Liver (tissue), 9 donors: ENCODE results near the gene CELSR2. TPM values are rescaled to one million over a fixed set of nuclear protein-coding genes. Genes with fewer than 3 reads are reported as not detected.

Experiments used
- DNase-seq: peaks from one replicate; pipeline ENCODE4 v3.0.0-alpha.2; 2017; ENCODE audit warnings: low spot score
- H3K27ac ChIP-seq, 2 donors: one replicate each; pipeline ENCODE4 v1.7.0; 2013; ENCODE audit warnings: inconsistent platforms in 2 of 2, low read length in 2 of 2, control low read depth in 1 of 2, low read depth in 1 of 2, mild to moderate bottlenecking in 1 of 2
- H3K27me3 ChIP-seq, 4 donors: one replicate each; pipeline versions ENCODE4 v1.6.1 to v1.7.0; 2013; ENCODE audit warnings: low read length in 3 of 4, inconsistent platforms in 1 of 4, mild to moderate bottlenecking in 1 of 4, moderate library complexity in 1 of 4; ENCODE audit not compliant: control insufficient read depth in 4 of 4, insufficient read depth in 4 of 4
- H3K36me3 ChIP-seq, 4 donors: one replicate each; pipeline versions ENCODE4 v1.6.1 to v1.7.0; 2013; ENCODE audit warnings: low read length in 3 of 4, mild to moderate bottlenecking in 3 of 4, low read depth in 1 of 4, moderate library complexity in 1 of 4; ENCODE audit not compliant: control insufficient read depth in 4 of 4, insufficient read depth in 3 of 4
- H3K4me1 ChIP-seq, 4 donors: one replicate each; pipeline versions ENCODE4 v1.6.1 to v1.7.0; 2013; ENCODE audit warnings: low read length in 3 of 4, mild to moderate bottlenecking in 3 of 4, moderate library complexity in 1 of 4; ENCODE audit not compliant: control insufficient read depth in 4 of 4, insufficient read depth in 4 of 4
- H3K4me3 ChIP-seq, 3 donors: one replicate each; pipeline versions ENCODE4 v1.6.1 to v1.7.0; 2013; ENCODE audit warnings: low read length in 3 of 3, control low read depth in 1 of 3, low read depth in 1 of 3, mild to moderate bottlenecking in 1 of 3
- H3K9ac ChIP-seq, 2 donors: one replicate each; pipeline ENCODE4 v1.7.0; 2013; ENCODE audit warnings: low read length in 2 of 2, mild to moderate bottlenecking in 2 of 2, moderate library complexity in 2 of 2, control low read depth in 1 of 2, low read depth in 1 of 2
- H3K9me3 ChIP-seq, 4 donors: one replicate each; pipeline versions ENCODE4 v1.6.1 to v1.7.0; 2013; ENCODE audit warnings: low read length in 3 of 4; ENCODE audit not compliant: control insufficient read depth in 4 of 4
- ATF3 ChIP-seq: IDR thresholded peaks from 2 replicates; pipeline ENCODE4 v1.6.1; 2016; ENCODE audit warnings: antibody characterized with exemption
- CTCF ChIP-seq: fragments of 150-350 bp; IDR thresholded peaks from 2 replicates; pipeline ENCODE4 v1.5.1; 2017; ENCODE audit warnings: improper control_type of control experiment, low read depth, low read length; ENCODE audit not compliant: missing input control
- EGR1 ChIP-seq, 2 donors: IDR thresholded peaks; 2 replicates each; pipeline ENCODE4 v1.6.1; 2016 to 2018; ENCODE audit warnings: antibody characterized with exemption in 2 of 2, low read depth in 2 of 2
- FOXA2 ChIP-seq: IDR thresholded peaks from 2 replicates; pipeline ENCODE4 v1.6.1; 2016; ENCODE audit warnings: antibody characterized with exemption
- GABPA ChIP-seq, 2 donors: IDR thresholded peaks in 1 of 2; conservative IDR thresholded peaks in 1 of 2; 2 replicates each; pipeline ENCODE4 v1.6.1; 2016; ENCODE audit warnings: antibody characterized with exemption in 2 of 2, mild to moderate bottlenecking in 1 of 2, moderate library complexity in 1 of 2
- HNF4A ChIP-seq, 2 donors: conservative IDR thresholded peaks; 2 replicates each; pipeline ENCODE4 v1.6.1; 2016; ENCODE audit warnings: antibody characterized with exemption in 2 of 2, mild to moderate bottlenecking in 2 of 2
- HNF4G ChIP-seq: IDR thresholded peaks from 2 replicates; pipeline ENCODE4 v1.6.1; 2016; ENCODE audit warnings: antibody characterized with exemption
- JUND ChIP-seq, 2 donors: IDR thresholded peaks; 2 replicates each; pipeline ENCODE4 v1.6.1; 2016; ENCODE audit warnings: antibody characterized with exemption in 2 of 2
- MAX ChIP-seq: IDR thresholded peaks from 2 replicates; pipeline ENCODE4 v1.6.1; 2016; ENCODE audit warnings: antibody characterized with exemption
- NR2F2 ChIP-seq: IDR thresholded peaks from 2 replicates; pipeline ENCODE4 v1.6.1; 2016; ENCODE audit warnings: antibody characterized with exemption
- RAD21 ChIP-seq, 2 donors: IDR thresholded peaks; 2 replicates each; pipeline ENCODE4 v1.6.1; 2016; ENCODE audit warnings: antibody characterized with exemption in 2 of 2, mild to moderate bottlenecking in 2 of 2
- TAF1 ChIP-seq: conservative IDR thresholded peaks from 2 replicates; pipeline ENCODE4 v1.6.1; 2016; ENCODE audit warnings: antibody characterized with exemption, mild to moderate bottlenecking
- YY1 ChIP-seq: IDR thresholded peaks from 2 replicates; pipeline ENCODE4 v1.6.1; 2016; ENCODE audit warnings: antibody characterized with exemption, mild to moderate bottlenecking
- ZBTB33 ChIP-seq: IDR thresholded peaks from 2 replicates; pipeline ENCODE4 v1.6.1; 2016; ENCODE audit warnings: antibody characterized with exemption
- WGBS: extraction: QIAGEN DNeasy Blood & Tissue Kit; methylation state at CpG from one replicate; pipeline ENCODE4 v1.1.7; 2013; 5-methylcytosine and 5-hydroxymethylcytosine counted together
- polyA plus RNA-seq, 2 donors: library from polyadenylated mRNA; stranded (reverse) in 1 of 2; unstranded in 1 of 2; fragments of 200-250 nt in 1 of 2; fragments of >200 nt in 1 of 2; fragmentation: Nextera tagmentation in 1 of 2; extraction: Ambion mirVana in 1 of 2; gene quantifications; one replicate each; pipeline versions ENCODE4 v1.2.1 to v1.2.3, GENCODE V29; 2013 to 2015
- total RNA-seq, 2 donors: library from RNA; depleted of rRNA; stranded (reverse); fragments of >200 nt; gene quantifications; one replicate each; pipeline ENCODE4 v1.2.3, GENCODE V29; 2014
- donor health status: healthy.
- donor health status: healthy.
- donor health status: healthy.
- donor health status: healthy.
- donor health status: healthy.

Gene CELSR2
- total and polyA plus RNA-seq, 4 donors, result 0.73 to 1.6 (median 1.2) TPM

GRCh38 chr1:109280862-109281261 lies 31.5 kb downstream of the CELSR2 start:
- H3K36me3 ChIP-seq, result no peaks in the 10 kb centered on the region
- H3K27ac ChIP-seq, result no peak overlapping the region
- no peak overlapping the region for H3K9ac ChIP-seq
- no peak for TF ChIP-seq HNF4G
- no peak for TF ChIP-seq ATF3
- no peak for TF ChIP-seq HNF4A (conservative IDR thresholded peaks at IDR 0.05)
- no peaks in the 10 kb centered on the region for H3K27me3 ChIP-seq
- no peak for DNase-seq
- H3K4me1 ChIP-seq, result peaks cover 4 to 41% (median 24%) of the 10 kb centered on the region in 4 donors
- no peaks in the 10 kb centered on the region for H3K9me3 ChIP-seq
- no peak overlapping the region for H3K4me3 ChIP-seq
- WGBS, result 97% methylated on average over 12 of the region's 12 CpGs

GRCh38 chr1:109281680-109282496 lies 32.5 kb downstream of the CELSR2 start:
- DNase-seq, result no peak
- no peak overlapping the region for H3K9ac ChIP-seq
- H3K27me3 ChIP-seq, result no peaks in the 10 kb centered on the region
- no peak overlapping the region for H3K4me3 ChIP-seq
- TF ChIP-seq GABPA (IDR thresholded peaks at IDR 0.05 in 1 of 2, conservative IDR thresholded peaks at IDR 0.05 in 1 of 2) (no peak), TAF1 (no peak), HNF4A (conservative IDR thresholded peaks at IDR 0.05) (no peak), FOXA2 (no peak), ZBTB33 (no peak), MAX (no peak), RAD21 (IDR thresholded peaks at IDR 0.05) (no peak), ATF3 (no peak), HNF4G (no peak), JUND (IDR thresholded peaks at IDR 0.05) (no peak), YY1 (no peak), CTCF (no peak), EGR1 (IDR thresholded peaks at IDR 0.05; ENCODE audit: low read depth in 2 of 2) (no peak), NR2F2 (no peak)
- peaks cover 3 to 33% (median 23%) of the 10 kb centered on the region in 4 donors for H3K4me1 ChIP-seq
- no peaks in the 10 kb centered on the region for H3K9me3 ChIP-seq
- 78% methylated on average over 28 of the region's 28 CpGs for WGBS
- no peak overlapping the region for H3K27ac ChIP-seq
- H3K36me3 ChIP-seq, result no peaks in the 10 kb centered on the region
